Thymus (tissue), 11 donors: Measurements from ENCODE around the gene PTGER1. TPM values are rescaled to one million over a fixed set of nuclear protein-coding genes. Genes with fewer than 3 reads are reported as not detected.

Source experiments
- DNase-seq, 9 donors: peaks; one replicate each; pipeline ENCODE4 v3.0.0-alpha.2; 2013; ENCODE audit warnings: low spot score in 9 of 9, low read depth in 6 of 9, missing footprints in 1 of 9
- H3K27ac ChIP-seq, 2 donors: one replicate each; pipeline ENCODE4 v1.5.1; 2013; ENCODE audit warnings: control low read depth in 1 of 2, low read depth in 1 of 2, low read length in 1 of 2, mild to moderate bottlenecking in 1 of 2, moderate library complexity in 1 of 2
- H3K27me3 ChIP-seq, 2 donors: one replicate each; pipeline ENCODE4 v1.5.1; 2013; ENCODE audit warnings: low read length in 1 of 2; ENCODE audit not compliant: control insufficient read depth in 2 of 2, insufficient read depth in 1 of 2
- H3K36me3 ChIP-seq, 2 donors: one replicate each; pipeline ENCODE4 v1.5.1; 2013; ENCODE audit warnings: low read length in 1 of 2, mild to moderate bottlenecking in 1 of 2, moderate library complexity in 1 of 2; ENCODE audit not compliant: control insufficient read depth in 2 of 2, insufficient read depth in 2 of 2
- H3K4me1 ChIP-seq, 2 donors: one replicate each; pipeline ENCODE4 v1.5.1; 2013; ENCODE audit warnings: low read length in 2 of 2; ENCODE audit not compliant: control insufficient read depth in 2 of 2, insufficient read depth in 2 of 2
- H3K4me3 ChIP-seq, 2 donors: one replicate each; pipeline ENCODE4 v1.5.1; 2013; ENCODE audit warnings: low read length in 2 of 2, control low read depth in 1 of 2, mild to moderate bottlenecking in 1 of 2
- H3K9me3 ChIP-seq, 2 donors: one replicate each; pipeline ENCODE4 v1.5.1; 2013; ENCODE audit warnings: low read length in 1 of 2, mild to moderate bottlenecking in 1 of 2; ENCODE audit not compliant: control insufficient read depth in 2 of 2, insufficient read depth in 1 of 2
- WGBS: extraction: QIAGEN DNeasy Blood & Tissue Kit; methylation state at CpG from one replicate; pipeline ENCODE4 v1.1.7; 2013; 5-methylcytosine and 5-hydroxymethylcytosine counted together
- polyA plus RNA-seq: library from polyadenylated mRNA; stranded (reverse); fragments of 200-250 nt; gene quantifications from one replicate; pipeline ENCODE4 v1.2.3, GENCODE V29; 2013
- total RNA-seq: library from RNA; stranded (reverse); fragments of 120-200 nt; gene quantifications from one replicate; pipeline ENCODE4 v1.2.4, GENCODE V29; 2013
- donor health status: healthy.

PTGER1 gene
- total and polyA plus RNA-seq, 2 donors, result 0.11 TPM; not detected in 1

DNA sequence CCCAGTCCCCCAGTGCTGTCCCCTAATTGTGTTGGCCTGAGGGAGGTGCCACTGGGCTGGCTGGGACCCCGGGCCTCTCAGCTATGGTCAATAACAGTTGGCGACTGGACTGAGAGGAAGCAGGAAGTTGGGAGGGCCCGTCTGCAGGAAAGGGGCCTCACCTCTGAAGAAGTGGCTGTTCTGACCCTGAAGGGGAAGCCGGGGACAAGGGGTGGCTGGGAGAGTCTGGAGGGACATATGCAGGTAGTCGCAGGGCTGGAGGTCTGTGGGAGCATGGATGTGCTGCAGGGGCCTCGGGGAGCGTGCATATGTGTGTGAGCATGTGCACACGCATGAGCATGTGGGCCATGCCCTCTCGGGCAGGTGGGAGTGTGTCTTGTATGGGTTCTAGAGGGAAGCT is 36.1 kb downstream of the PTGER1 start:
- WGBS, result 62% methylated on average over 9 of the region's 9 CpGs
- DNase-seq, result no peak
- H3K9me3 ChIP-seq, result peaks cover 0 to 4% of the 10 kb centered on the region in 2 donors
- H3K27ac ChIP-seq, result peak overlapping the region in 1 of 2 donors; percentile 41
- H3K4me3 ChIP-seq, result no peak overlapping the region
- peaks cover 24 to 32% of the 10 kb centered on the region in 2 donors for H3K36me3 ChIP-seq
- H3K4me1 ChIP-seq, result peaks cover 10 to 37% of the 10 kb centered on the region in 2 donors
- no peaks in the 10 kb centered on the region for H3K27me3 ChIP-seq

DNA sequence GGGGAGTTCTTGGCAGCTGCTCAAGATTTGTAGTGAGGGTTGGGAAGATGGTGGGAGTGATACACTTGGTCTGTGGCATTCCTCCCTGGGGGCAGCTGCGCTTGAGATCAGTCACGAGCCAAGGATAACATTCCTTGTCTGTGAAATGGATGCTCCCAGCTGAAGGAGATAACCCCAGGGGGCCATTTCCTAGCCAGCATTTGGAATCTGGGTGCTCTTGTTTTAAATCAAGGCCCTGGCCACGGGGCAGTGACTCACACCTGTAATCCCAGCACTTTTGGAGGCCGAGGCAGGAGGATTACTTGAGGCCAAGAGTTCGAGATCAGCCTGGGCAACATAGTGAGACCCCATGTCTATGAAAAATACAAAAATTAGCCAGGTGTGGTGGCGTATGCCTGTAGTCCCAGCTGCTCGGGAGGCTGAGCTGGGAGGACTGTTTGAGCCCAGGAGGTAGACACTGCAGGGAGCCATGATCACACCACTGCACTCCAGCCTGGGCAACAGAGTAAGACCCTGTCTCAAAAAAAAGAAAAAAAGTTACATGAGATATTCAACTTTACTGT is 37.5 kb downstream of the PTGER1 start:
- Histone ChIP-seq H3K27ac (no peak overlapping the region), H3K27me3 (no peaks in the 10 kb centered on the region), H3K4me3 (no peak overlapping the region), H3K4me1 (peaks cover 17 to 46% of the 10 kb centered on the region in 2 donors), H3K9me3 (peaks cover 0 to 4% of the 10 kb centered on the region in 2 donors), H3K36me3 (peaks cover 11 to 18% of the 10 kb centered on the region in 2 donors)
- 97% methylated on average over 7 of the region's 7 CpGs for WGBS
- no peak for DNase-seq

DNA sequence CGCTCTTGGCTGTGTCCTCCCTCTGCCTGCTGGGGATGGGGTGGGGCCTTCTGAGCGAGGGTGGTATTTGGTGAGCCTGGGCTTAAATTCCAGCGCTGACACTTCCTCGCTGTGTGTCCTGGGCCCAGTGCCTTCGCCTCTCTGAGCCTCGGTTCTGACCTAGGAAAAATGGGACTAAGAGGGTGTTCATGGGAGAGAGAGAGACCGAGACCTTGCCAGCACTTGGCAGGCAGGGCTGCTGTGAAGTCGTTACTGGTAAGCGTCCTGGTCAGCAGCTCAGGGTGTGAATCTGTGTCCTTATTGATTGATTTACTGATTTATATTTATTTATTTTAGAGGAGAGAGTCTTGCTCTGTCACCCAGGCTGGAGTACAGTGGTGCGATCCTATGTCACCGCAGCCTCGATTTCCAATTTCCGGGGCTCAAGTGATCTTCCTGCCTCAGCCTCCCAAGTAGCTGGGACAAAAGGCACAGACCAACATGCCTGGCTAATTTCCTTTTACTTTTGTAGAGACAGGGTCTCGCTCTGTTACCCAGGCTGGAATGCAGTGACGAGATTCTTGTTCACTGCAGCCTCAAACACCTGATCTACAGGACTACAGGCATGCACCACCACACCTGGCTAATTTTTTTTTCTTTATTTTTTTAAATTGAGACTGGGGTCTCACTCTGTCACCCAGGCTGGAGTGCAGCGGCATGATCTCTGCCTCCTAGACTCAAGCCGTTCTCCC is 39.7 kb downstream of the PTGER1 start:
- no peak overlapping the region for H3K4me3 ChIP-seq
- H3K36me3 ChIP-seq, result peaks cover 0 to 4% of the 10 kb centered on the region in 2 donors
- H3K4me1 ChIP-seq, result peaks cover 12 to 48% of the 10 kb centered on the region in 2 donors
- no peak overlapping the region for H3K27ac ChIP-seq
- DNase-seq, result no peak
- 95% methylated on average over 17 of the region's 17 CpGs for WGBS
- peaks cover 0 to 10% of the 10 kb centered on the region in 2 donors for H3K27me3 ChIP-seq
- peaks cover 0 to 4% of the 10 kb centered on the region in 2 donors for H3K9me3 ChIP-seq

DNA sequence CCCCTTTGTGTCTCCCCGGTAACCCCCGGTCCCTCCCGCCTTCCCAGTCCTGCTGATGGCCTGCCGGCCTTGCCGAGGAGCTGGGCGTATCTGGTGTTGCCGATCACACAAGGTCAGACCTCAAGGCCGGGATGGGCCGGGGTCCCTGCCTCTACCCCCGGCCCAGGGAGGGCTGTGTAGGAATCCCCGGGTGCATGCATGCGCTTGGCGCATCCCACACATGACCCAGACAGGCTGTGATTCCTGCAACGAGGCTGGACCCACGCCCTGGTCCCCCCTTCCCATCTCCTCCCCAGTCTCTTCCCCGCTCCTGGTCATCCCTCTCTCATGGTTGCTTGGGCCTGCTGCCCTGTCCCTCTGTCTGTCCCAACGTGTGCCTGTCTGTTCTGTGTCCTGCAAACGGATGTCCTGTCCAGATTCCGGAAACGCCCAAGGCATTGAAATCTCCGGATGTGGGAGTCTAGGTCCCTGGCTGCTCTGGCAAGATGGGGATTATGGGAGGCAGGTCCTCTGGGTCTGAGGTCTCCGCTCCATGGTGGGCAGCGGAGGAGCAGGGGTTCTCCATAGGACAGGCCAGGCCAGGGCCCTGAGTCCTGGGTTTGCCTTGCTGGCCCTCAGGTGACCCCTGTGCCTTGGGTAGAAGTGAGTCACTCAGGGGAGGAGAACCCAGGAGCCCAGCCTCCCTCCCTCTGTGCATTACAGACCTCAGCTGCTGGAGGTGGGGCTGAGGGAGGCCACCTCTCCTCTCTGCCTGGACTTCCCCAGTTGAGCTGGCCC is 40.4 kb downstream of the PTGER1 start:
- peaks cover 9 to 41% of the 10 kb centered on the region in 2 donors for H3K4me1 ChIP-seq
- WGBS, result 90% methylated on average over 23 of the region's 23 CpGs
- peaks cover 0 to 4% of the 10 kb centered on the region in 2 donors for H3K36me3 ChIP-seq
- DNase-seq, result no peak
- peak overlapping the region in 1 of 2 donors; percentile 11 for H3K27ac ChIP-seq
- peaks cover 0 to 4% of the 10 kb centered on the region in 2 donors for H3K9me3 ChIP-seq
- H3K4me3 ChIP-seq, result peak overlapping the region in 1 of 2 donors; percentile 70
- peaks cover 0 to 10% of the 10 kb centered on the region in 2 donors for H3K27me3 ChIP-seq

DNA sequence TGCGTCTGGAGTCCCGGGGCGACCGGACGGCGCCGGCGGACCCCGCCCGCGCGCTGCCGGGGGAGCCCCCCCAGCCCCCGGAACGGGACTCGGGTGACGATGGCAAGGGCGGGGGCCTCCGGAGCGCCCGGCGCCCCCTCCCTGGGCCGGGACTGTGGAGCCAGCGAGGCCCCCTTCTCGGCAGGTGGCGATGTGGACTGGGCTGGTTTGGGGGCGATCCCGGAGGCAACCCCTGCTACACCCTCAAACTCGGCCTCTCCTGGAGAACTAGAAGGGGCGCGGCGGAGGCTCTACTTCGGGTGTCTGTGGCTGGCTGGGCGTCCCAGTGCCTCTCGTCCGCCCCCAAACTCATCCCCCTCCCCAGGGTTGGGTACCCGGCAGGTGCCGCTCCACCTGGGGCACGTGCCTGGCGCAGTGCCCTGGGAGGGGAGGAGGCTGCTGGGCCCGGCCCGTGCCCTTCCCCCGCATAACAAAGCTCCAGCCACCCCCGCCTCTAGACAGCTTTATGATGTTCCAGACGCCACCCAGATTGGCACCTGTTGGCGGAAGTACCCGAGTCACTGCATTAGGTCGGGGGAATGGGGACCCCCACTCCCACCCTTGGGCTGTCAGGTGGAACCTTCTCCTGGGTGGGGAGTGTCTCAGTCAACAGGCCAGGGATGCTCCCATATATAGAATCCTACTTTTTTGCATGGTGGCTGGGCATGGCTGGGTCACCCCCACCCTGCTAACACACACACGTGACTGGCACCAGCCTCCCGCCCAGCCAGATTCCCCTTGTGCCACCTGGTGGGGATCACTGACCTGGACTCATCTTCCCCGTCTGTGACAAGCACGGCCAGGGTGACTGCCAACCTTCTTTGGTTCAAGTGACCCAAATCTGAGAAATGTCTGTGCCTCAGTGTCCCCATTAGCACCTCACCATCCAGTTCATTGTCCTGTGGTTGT is 41.3 kb downstream of the PTGER1 start:
- Histone ChIP-seq H3K4me1 (peaks cover 9 to 32% of the 10 kb centered on the region in 2 donors), H3K27ac (peak overlapping the region; percentile 50 to 54), H3K36me3 (peaks cover 0 to 4% of the 10 kb centered on the region in 2 donors), H3K9me3 (peaks cover 0 to 4% of the 10 kb centered on the region in 2 donors), H3K27me3 (peaks cover 0 to 10% of the 10 kb centered on the region in 2 donors), H3K4me3 (peak overlapping the region; percentile 70 to 73)
- WGBS, result 5% methylated on average over 52 of the region's 52 CpGs
- peak in 4 of 9 donors; percentile 44 to 71 (median 47) for DNase-seq

DNA sequence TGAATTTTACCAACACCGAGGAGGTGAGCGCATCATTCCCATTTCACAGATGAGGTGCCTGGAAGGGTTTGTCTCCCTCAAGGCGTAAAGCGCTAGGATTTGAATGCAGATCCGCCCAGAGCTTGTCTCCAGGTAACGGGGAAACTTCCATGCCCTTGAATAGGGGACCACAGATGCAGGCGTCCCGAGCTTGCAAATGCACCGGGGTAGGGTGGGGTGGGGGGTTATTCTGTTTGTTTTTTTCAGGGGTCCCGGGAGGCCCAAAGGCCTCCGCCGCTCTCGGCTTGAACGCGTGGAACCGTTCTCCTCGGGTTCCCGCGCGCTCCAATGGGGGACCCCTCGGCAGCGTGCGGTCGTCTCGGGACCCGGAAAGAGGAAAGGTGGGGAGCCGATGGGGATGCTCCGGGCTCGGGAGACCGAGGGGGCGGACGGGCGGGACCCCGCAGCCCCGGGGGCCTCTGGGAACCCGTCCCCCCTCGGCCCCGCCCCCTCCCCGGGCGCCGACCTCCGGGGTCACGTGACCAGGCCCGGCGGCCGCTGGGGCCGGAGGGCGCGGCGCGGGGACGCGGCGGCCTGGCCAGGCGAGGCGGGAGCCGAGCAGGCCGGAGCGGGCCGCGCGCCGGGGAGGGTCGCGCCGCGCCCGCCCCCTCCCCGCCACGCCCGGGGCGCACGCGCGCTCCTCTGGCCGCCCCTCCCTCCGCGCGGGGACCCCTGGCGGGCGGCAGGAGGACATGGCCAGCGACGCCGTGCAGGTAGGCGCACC is 42.2 kb downstream of the PTGER1 start, which contains the start of gene PKN1:
PKN1 (plus strand) TSS at position 516 of the 763 bp plus-strand sequence; CDS start at position 732, 216 bp downstream.
- Histone ChIP-seq H3K36me3 (peaks cover 0 to 4% of the 10 kb centered on the region in 2 donors), H3K4me3 (peak within 1 kb of the TSS; percentile 70 to 73), H3K27me3 (peaks cover 0 to 10% of the 10 kb centered on the region in 2 donors), H3K4me1 (peaks cover 9 to 30% of the 10 kb centered on the region in 2 donors), H3K9me3 (peaks cover 0 to 4% of the 10 kb centered on the region in 2 donors), H3K27ac (peak within 1 kb of the TSS; percentile 50 to 54)
- 3% methylated on average over 85 of the region's 85 CpGs for WGBS
- peak in 4 of 9 donors; percentile 26 to 64 (median 46) for DNase-seq

DNA sequence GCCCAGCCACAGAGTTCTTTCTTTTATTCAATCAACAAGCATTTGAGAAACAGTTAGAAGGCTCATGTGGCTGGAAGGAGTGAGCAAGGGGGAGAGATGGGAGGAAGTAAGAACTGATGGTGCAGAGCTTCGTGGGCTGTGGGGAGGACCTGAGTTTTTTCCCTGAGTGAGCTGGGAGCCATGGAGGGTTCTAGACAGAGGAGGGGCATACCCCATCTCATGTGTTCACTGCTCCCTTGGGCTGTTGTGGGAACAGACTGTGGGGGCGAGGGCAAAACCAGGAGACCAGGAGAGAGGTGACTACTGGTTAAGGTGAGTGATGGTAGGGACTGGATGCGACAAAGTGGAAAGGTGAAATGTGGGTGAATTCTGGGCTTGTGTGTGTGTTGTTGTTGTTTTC is 44.4 kb downstream of the PTGER1 start:
- H3K27me3 ChIP-seq, result peaks cover 0 to 10% of the 10 kb centered on the region in 2 donors
- no peak for DNase-seq
- peaks cover 0 to 4% of the 10 kb centered on the region in 2 donors for H3K36me3 ChIP-seq
- H3K4me1 ChIP-seq, result peaks cover 9 to 30% of the 10 kb centered on the region in 2 donors
- H3K27ac ChIP-seq, result no peak overlapping the region
- WGBS, result 74% methylated on average over 3 of the region's 3 CpGs
- peaks cover 0 to 4% of the 10 kb centered on the region in 2 donors for H3K9me3 ChIP-seq
- H3K4me3 ChIP-seq, result no peak overlapping the region
